GM12873 (cell line): ENCODE results near the gene ANKS1B.

ENCODE experiments used
- CTCF ChIP-seq: IDR thresholded peaks from 2 replicates; pipeline ENCODE4 v1.5.1; 2012; ENCODE audit warnings: low read depth, mild to moderate bottlenecking, moderate library complexity, low read length, control low read depth; ENCODE audit not compliant: insufficient read depth; ENCODE audit errors: missing control alignments

ANKS1B gene

GRCh38 chr12:98725476-98726247 is 1259.1 kb downstream of the ANKS1B start:
- peak; percentile 37 for TF ChIP-seq CTCF

GRCh38 chr12:98724384-98725155 is 1260.2 kb downstream of the ANKS1B start:
- no peak for TF ChIP-seq CTCF

- TF ChIP-seq CTCF = no peak
Measured at GRCh38 chr12:98721204-98721702, 1263.5 kb downstream of the ANKS1B start.

GRCh38 chr12:98719515-98720504 is 1264.9 kb downstream of the ANKS1B start:
- no peak for TF ChIP-seq CTCF

GRCh38 chr12:98714426-98714825 is 1270.3 kb downstream of the ANKS1B start:
- TF ChIP-seq CTCF = no peak

GRCh38 chr12:98709022-98709421 is 1275.7 kb downstream of the ANKS1B start:
- no peak for TF ChIP-seq CTCF

- TF ChIP-seq CTCF = no peak
Measured at GRCh38 chr12:98701166-98701565, 1283.6 kb downstream of the ANKS1B start.
